Stimulated activated naive CD8-positive, alpha-beta T cell treated with anti-CD3 and anti-CD28 coated beads, Interleukin-15, Interleukin-2, amounts not matched to agents 100 U/mL and 50 U/mL, for 24 hours (primary cell): ENCODE measurements around the gene BEST2.
"Not testable (repeated sequence)": the region's sequence is repeated elsewhere in the genome, so short reads cannot be mapped to it uniquely, and the experiment has no call there.

Experiments used
- ATAC-seq: fragments of 150-1000 bp; cut with Tn5 transposase; one replicate; pipeline ENCODE4 v1.10.0; 2021
- DNase-seq: peaks from one replicate; pipeline ENCODE4 v3.0.0; 2021

BEST2 gene

GRCh38 chr19:12788042-12788681, 36.6 kb downstream of the BEST2 start:
- no peak for ATAC-seq

DNA sequence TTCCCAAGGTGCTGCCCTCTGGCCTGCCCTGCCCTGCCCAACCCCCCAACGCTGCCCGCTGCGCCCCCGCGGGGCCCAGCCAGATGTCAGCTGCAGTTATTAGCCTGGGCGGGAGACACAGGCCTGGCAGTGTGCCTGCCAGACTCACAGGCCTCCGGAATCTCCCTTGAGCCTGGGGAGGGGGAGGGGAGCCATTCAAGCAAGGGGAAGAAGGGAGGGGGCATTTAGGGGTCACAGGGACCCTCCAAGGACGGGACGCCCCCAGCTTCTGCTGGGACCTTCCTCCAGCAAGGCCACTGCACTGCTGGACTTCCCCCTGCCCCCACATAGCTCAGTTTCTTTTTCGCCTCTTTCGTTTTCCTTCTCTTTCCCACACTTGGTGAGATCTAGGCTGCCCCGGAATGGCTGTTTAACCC, 37.1 kb downstream of the BEST2 start:
- no peak for ATAC-seq
- DNase-seq, result peak; percentile 75

More at GRCh38 chr19:12788042-12788681, 36.6 kb downstream of the BEST2 start:
- DNase-seq, result no peak

DNA sequence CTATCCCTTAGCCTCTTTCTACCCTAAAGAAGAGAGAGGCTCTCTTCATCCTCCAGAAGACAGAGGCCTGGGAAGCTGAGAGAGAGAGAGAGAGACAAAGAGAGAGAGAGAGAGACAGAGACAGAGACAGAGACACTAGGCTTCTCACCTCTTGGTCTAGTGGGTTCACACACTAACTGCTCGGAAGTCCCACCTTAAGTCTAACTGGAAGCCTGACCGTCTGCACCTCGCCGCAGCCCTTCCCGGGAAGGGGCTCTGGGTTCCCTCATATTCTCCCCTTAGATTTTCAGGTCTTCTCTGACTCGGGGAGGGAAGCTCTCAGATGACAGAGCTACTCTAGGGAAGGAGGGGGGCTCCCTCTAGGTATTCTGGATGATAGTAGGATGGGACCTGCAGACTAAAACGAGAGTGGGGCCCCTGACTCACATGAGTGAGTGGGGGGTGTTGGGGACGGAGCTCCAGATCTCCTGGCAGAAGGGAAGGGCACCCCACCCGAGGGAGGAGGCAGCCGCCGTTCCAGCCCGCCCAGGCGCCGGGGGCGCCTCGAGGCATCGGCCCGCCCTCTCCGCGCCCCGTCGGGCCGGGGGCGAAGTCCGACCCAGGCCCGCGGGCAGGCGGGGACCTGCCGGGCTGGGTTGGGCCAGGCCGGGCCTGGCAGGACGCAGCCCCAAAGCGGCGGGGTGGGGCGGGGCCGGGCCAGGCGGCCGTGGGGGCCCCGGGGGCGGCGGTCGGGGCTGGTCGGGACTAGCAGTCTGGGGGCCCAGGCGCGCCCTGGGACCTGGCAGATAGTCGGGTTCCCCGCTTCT, 37.7 kb downstream of the BEST2 start:
- no peak for ATAC-seq
- DNase-seq, result peak; percentile 62

- ATAC-seq (peak; percentile 57), DNase-seq (peak; percentile 99)
Observed at GRCh38 chr19:12789904-12790619, 38.5 kb downstream of the BEST2 start.

DNA sequence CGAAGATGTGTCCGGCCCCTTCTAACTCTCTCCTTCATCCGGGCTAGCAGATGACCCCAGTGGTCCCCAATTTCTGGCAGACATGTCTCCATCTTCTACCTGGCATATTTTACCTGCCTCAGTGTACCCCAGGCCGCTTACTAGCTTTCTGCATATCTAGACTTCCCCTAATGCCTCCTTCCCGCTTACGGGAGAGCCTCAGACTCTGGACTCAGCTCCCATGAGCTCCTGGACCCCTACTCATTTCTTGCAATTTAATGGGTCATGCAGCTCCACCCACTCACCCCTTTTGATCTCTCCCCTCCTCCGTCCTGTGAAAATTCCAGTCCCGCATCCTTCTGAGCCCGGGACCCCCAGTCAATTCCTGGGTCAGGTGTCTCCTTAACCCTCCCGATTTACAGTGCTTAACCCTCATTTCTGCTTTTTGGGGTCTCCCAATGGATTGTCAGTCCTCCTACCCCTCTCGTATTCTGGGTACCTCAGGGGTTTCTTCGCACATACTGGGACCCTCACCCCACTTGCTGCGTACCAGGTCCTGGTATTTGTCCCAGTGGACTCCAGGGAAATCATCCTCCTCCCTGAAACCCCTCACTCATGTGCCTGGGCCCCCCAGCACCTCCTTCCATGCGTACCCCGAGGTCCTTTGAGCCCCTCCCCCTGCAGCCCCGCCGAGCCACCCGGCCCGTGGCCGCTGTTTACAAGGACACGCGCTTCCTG, 39.2 kb downstream of the BEST2 start:
- ATAC-seq, result no peak
- peak; percentile 37 for DNase-seq

DNA sequence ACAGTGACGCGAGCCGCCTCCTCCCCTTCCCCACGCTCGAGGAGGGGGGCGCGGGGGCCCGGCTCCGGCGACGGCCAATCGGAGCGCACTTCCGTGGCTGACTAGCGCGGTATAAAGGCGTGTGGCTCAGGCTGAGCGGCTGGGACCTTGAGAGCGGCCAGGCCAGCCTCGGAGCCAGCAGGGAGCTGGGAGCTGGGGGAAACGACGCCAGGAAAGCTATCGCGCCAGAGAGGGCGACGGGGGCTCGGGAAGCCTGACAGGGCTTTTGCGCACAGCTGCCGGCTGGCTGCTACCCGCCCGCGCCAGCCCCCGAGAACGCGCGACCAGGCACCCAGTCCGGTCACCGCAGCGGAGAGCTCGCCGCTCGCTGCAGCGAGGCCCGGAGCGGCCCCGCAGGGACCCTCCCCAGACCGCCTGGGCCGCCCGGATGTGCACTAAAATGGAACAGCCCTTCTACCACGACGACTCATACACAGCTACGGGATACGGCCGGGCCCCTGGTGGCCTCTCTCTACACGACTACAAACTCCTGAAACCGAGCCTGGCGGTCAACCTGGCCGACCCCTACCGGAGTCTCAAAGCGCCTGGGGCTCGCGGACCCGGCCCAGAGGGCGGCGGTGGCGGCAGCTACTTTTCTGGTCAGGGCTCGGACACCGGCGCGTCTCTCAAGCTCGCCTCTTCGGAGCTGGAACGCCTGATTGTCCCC, 39.9 kb downstream of the BEST2 start, which contains the start of gene JUNB:
Gene JUNB (plus strand): TSS at position 142 of the 706 bp plus-strand sequence. CDS start 286 bp downstream, at position 428.
- DNase-seq, result peak; percentile 98
- ATAC-seq, result peak; percentile 33

- ATAC-seq (no peak), DNase-seq (peak; percentile 81)
Observed at GRCh38 chr19:12792051-12792852, 40.7 kb downstream of the BEST2 start.

DNA sequence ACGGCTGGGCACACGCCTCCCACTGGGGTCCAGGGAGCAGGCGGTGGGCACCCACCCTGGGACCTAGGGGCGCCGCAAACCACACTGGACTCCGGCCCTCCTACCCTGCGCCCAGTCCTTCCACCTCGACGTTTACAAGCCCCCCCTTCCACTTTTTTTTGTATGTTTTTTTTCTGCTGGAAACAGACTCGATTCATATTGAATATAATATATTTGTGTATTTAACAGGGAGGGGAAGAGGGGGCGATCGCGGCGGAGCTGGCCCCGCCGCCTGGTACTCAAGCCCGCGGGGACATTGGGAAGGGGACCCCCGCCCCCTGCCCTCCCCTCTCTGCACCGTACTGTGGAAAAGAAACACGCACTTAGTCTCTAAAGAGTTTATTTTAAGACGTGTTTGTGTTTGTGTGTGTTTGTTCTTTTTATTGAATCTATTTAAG, 41.3 kb downstream of the BEST2 start:
- DNase-seq (no peak), ATAC-seq (no peak)

GRCh38 chr19:12793290-12794195, 42.0 kb downstream of the BEST2 start:
- ATAC-seq, result peak; percentile 41
- peak; percentile 94 for DNase-seq

- no peak for DNase-seq
Observed at GRCh38 chr19:12794196-12794941, 42.8 kb downstream of the BEST2 start.

DNA sequence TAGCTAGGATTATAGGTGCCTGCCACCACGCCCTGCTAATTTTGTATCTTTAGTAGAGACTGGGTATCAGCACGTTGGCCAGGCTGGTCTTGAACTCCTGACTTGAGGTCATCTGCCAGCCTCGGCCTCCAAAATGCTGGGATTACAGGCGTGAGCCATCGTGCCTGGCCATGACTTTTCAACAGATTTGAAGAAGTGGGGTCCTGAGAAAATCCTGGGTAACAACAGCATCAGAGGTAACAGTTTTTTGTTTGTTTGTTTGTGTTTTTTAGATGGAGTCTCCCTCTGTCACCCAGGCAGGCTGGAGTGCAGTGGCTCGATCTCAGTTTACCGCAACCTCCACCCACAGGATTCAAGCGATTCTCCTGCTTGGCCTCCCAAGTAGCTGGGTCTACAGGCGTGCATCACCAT, 43.4 kb downstream of the BEST2 start:
- ATAC-seq (no peak), DNase-seq (no peak)

More at GRCh38 chr19:12794196-12794941, 42.8 kb downstream of the BEST2 start:
- ATAC-seq, result no peak

DNA sequence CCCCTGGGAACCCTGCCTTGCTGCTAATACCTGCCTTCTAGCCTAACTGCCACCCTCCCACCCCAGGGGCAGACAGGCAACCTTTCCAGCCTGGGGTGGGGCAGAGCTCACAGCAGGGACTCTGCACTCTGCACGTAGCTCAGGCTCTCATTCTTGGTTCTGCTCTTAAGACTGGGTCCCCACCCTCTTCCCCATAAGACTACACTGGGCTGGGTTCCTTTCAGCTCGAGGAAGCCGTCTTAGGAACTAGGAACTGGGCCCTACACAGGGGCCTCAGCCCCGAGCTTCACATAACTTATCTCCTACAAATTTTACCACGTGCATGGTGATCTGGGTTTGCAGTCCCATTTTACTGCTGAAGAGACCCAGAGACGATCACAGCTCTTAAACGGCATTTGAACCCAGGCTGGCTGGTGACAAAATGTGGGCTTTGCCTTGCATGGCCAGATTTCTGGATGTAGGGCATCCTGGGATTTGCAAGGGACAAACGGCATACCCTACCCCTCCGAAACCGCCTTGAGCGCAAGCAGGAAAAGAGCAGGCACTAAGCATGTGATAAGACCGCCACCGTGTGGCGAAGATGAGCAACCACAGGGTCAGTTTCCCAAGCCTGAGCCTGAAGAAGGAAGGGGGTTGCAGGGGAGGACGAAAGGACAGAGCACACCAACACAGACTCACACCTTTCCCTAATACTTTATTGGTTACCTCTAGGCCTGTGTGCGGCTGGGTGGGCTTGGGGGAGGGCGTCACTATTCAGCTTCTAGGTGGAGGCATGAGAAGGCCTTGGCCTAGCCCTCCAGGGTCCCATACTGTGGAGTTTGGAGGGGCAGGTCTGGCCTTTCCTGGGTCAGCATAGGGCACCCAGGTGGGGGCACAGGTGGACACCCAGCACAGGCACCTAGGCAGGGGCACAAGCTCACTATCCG, 44.8 kb downstream of the BEST2 start:
- DNase-seq (peak; percentile 79), ATAC-seq (no peak)

GRCh38 chr19:12797141-12797587, 45.6 kb downstream of the BEST2 start:
- DNase-seq, result no peak
- no peak for ATAC-seq

DNA sequence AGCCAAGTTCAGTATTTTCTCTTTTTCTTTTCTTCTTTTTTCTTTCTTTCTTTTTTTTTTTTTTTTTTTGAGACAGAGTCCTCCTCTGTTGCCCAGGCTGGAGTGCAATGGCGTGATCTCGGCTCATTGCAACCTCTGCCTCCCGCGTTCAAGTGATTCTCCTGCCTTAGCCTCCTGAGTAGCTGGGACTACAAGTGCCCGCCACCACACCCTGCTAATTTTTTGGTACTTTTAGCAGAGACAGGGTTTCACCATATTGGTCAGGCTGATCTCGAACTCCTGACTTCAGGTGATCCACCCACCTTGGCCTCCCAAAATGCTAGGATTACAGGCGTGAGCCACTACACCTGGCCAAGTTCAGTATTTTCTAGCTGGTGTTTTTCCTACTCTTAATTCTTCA, 46.0 kb downstream of the BEST2 start:
- not testable (repeated sequence) for ATAC-seq, DNase-seq

- DNase-seq (no peak), ATAC-seq (no peak)
Observed at GRCh38 chr19:12799742-12800465, 48.3 kb downstream of the BEST2 start.

- DNase-seq (no peak), ATAC-seq (no peak)
Observed at GRCh38 chr19:12800466-12800770, 48.8 kb downstream of the BEST2 start.

DNA sequence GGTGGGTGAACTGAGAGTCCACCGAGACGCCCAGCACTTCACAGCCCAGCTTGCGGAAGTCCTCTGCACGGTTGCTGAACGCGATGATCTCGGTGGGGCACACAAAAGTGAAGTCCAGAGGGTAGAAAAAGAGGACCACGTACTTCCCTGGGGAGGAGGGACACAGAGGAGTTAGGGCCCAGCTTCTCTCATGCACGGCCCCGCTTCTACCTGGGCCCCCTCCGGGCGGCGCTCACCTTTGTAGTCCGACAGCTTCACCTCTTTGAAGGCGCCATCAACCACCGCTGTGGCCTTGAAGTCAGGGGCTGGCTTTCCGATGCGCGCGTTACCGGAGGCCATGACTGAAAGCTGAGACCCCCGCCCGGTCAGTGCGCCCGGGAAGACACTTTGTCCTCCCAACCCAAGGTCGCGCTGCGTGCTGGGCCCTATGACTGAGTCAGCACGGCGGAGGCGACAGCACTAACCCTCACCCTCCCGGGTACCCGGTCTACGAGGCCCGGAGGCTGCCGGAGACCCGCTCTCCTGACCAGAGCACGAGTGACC, 49.4 kb downstream of the BEST2 start:
- ATAC-seq, result no peak
- peak; percentile 41 for DNase-seq
